D341Med (cell line): Measurements from ENCODE around the gene TLCD5.
A peak's percentile ranks its signal among the peaks of the same experiment; 100 is the strongest.

Source experiments
- DNase-seq: peaks from one replicate; pipeline ENCODE4 v3.0.0; 2012; ENCODE audit warnings: low spot score

The TLCD5 gene

DNA sequence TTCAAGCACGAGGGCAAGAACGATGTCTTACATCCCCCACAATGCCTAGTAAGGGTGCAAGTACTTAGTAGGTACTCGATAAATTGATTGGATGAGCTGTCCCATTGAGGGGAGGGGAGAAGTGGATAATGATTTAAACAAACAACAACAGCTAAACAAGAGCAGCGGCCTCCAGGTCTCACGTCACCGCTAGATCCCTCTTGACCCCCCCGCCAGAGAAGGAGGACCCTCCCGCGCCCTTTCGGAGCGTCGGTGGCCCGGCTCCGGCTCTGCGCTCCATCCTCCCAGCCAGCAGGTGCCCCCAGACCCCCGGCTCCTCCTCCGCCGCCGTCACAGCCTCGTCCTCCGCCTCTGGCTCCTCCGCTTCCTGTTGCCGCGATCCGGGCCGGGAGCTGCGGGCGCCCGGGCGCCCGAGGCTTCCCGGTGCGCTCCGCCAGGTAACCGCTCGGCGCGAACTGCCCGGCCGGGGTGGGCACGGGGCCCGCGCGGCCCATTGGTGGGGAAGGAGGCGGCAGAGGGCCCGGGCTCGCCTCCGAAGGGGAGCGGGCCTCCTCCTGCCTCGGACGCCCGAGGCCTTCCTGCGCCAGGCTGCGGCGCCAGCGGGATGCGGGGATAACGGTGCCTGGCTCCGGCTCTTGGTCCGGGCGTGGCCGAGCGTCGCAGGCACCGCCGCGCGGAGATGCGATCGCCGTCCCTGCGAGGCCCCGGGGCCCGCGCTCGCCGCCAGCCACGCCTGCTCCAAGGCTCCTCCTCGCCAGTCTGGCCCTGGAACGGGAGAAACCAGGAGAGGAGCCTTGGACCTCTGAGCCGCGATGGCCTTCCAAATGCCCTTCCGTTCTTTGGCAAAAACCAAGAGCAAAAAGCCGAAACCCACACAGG lies at the start of gene TLCD5:
Gene TLCD5, plus strand, starts transcription at position 368 of the 879 bp plus-strand sequence. CDS start 2,143 bp downstream, outside the sequence.
- peak; percentile 87 for DNase-seq

DNA sequence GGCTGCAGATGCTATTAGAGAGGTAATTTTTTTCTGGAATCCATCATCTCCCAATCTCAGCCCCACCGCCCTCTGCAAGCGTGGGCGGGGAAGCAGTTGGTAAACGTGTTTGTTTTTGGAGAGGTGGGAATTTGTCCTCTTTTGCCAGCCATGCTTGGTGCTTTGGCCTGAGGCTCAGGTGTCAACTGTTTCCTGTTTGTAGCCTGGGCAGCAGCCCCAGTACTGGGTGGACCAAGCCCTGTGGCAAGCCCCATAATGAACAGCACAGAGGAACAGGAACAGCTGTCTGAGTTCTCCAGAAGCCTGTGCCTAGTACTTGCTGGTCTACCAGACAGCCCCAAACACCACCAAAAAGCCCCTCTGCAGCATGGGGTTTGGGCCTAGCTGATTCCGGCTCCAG lies 45.6 kb upstream of the TLCD5 start:
- DNase-seq = no peak

DNA sequence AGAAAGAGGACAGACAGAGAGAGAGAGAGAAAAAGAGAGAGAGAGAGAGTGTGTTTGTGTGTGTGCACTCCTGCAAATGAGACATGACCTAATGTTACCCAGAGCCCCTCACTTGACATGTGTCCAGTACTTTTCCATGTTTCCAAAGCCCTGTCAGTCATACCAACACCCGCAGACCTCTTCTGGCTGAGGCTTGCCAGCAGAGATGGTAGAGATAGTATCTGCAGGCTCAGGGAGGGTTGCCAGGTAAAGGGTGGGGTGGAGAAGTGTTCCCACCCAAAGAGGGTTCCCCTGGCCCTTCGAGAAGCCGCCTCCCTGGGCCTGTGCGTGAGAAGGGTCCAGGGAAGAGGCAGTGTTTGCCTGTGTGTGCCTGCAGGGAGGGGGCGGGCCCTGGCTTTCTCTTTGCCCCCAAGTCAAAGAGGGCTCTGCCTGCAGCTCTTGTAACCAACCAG lies 44.5 kb upstream of the TLCD5 start:
- DNase-seq = no peak

DNA sequence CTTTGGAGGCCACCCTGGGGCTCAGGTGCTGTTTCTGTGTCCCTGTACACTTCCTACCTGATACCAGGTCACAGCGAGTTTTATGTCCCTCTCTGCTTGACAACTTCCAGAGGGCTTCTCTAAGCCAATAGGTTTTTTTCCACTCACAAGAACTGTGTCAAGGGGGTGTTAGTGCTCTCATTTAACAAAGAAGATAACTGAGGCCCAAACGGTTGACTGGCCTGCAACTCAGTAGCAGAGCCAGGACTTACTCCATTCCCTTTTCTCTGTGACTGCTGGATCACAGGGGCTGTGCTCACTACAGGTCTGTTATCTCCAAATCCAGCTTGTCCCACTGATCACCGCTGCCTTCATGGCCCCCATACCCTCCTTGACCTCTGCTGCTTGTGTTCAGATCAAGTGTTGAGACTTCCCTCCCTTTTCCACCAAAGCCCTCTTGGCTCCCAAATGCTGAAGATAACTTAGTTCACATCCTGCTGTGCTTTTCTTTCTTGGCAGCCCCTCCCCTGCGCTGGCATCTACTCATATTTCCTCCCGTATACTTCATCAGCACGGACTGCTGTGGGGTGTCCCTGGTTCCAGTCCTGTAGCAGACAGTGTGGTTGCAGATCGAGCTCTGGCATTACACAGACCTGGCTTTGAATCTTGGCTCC lies 43.8 kb upstream of the TLCD5 start:
- DNase-seq = no peak

DNA sequence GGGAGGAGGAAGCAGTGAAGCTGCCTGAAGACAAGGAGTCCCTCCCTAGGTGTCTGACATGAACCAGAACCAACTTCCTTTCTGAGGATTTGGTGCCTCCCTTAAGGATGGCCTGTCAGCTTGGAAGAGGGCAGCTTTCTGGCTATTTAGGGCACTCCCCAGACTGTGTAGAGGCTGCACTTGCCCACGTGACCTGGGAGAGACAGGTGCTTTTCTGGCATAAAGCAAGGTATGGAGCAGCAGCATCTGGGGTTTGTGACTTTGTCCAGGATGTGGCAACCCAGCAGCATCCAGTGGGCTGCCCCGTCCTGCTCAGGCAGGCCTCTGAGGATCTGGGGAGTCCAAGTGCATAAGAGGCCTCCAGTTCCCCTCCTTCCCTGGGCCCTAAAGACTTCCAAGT lies 42.0 kb upstream of the TLCD5 start:
- no peak for DNase-seq

DNA sequence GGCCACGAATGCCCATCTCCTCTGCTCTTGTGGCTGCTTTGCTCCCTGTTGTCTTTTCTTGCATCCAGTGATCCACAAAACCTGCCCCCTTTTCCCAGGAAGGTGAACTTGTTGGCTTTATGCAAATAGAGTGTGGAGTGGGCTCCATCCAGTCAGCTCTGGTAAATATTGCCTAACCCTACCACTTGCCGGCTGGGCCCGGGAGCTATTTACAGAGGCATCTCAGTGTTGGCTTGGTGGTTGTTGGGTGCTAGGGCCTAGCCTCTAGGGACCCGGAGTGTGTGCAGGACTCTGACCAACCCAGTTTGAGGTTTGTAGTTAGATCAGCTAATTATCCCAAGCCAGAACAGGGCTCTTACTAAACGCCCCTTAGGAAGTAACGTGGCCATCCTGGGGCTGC lies 40.8 kb upstream of the TLCD5 start:
- DNase-seq = no peak

DNA sequence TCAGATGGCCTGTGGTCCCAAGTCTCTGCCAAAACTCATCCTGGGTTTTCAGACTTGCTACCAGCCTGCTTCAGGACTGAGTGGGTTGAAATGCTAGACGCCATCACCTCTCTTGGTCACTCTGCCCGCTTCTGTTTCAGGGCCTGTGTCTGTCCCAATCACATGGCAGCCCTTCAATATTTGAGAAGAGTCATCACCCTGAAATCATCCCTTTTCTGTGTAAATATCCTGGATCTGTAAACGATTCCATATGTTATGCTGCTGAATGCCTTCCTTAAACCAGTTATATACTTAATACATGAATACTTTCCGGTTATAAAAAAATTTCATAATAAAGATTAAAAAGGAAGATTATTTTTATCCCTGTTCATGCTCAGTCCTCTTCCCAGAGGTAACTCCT lies 39.8 kb upstream of the TLCD5 start:
- DNase-seq = no peak

DNA sequence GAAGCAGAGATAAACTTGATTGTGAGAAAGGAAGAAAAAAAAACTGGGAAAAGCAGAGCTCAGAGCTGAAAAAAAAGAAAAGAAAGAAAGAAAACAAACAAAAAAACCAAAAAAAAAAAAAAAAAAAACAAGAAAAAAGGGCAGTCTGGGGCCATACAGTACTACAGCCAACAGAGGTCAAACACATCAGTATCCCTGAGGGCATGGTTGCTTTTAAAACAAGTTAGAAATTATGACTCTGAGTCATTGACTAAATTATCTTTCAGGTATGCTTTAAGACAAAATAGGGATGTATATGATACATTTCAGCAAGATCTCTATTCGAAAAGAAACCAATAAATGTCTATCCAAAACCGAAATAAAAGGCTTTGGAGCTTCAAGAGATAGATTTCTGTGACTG lies 37.1 kb upstream of the TLCD5 start:
- DNase-seq = no peak

DNA sequence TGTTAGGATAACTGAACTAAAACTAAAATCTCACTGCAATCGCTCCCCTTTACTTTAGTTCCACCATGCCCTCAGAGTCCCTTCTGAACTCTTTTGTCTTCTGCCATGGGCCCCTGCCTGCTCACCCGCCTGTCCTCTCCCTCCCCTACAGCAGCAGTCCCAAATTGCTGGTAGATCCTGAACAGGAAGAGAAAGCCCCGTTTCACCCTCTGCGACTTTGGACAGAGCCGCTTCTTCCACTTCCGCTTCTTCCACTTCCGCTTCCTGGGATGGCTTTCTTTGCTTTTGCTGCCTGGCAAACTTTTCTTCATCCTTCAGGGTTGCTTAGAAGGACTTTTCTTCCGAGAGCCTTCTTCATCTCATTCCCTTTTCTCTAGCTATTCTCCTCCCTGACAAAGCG lies 35.7 kb upstream of the TLCD5 start:
- DNase-seq = no peak

DNA sequence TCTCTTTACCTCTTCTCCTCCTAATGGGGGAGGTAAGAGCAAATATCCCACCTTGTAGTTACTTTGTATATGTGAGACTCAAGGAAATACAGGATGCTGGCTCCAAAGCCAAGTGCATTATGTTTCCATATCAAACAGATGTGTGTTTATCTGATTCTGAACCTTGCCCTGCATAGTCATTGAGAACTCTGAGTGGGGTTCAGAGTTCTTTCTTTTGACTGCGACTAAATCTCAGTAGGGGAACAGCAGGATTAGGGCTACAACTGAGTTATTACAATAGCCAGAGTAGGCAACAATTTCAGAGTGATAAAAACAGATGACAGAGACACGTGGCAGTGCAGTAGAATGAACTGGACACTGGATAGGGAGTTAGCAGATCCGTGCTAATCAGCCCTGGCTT lies 34.1 kb upstream of the TLCD5 start:
- DNase-seq = no peak

DNA sequence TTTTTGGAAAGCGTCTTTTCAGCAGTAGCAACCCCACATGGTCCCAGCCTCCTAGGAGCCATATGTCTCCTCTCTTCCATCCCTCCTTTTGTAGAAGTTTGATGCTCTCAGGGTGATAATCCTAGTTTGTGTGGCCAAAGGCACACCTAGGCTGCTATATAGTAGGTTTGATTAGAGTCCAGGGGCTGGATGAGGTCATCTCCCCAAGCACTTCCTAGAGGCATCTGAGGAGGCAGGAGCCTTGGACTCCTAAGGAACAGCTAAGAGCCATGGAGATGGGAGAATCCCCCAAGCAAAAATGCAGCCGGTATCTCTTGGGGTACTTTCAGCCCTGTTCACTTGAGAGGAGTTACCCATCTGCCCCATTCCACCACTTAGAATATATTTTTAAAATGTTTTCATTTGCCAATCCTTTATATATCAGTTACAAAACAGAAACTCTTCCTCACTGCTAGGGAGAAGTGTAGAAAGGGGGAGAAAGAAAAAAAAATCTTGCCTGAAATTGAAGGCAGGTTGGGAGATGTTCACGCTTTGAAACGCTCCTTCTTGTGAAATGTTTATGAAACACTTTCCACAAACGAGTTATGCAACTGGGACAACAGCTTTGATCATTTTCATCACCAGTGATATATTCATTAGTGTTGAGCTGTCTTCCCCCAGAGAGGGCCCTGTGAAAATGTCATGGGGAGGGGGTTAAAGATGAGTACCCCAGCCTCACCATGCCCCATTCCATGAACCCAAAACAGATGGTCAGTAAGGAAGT lies 31.9 kb upstream of the TLCD5 start:
- no peak for DNase-seq

DNA sequence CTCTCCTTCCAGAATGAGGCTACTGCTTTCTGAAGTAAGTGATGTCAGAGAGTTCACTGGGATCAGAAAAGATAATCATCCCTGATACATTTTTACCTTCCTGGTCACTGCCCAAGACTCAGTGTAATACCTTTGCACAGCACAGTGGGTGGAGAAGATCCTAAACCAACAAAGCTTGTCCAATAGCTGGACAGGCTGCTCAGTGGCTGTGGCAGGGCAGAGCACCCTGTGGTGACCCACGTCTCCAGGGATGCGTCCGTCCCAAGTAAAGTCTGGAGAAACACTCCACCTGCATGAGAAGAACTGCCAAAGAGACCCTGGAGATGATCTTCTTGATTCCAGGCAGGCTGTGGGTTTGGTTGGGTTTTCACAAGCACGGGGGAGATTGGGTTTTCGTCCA lies 31.0 kb upstream of the TLCD5 start:
- no peak for DNase-seq

DNA sequence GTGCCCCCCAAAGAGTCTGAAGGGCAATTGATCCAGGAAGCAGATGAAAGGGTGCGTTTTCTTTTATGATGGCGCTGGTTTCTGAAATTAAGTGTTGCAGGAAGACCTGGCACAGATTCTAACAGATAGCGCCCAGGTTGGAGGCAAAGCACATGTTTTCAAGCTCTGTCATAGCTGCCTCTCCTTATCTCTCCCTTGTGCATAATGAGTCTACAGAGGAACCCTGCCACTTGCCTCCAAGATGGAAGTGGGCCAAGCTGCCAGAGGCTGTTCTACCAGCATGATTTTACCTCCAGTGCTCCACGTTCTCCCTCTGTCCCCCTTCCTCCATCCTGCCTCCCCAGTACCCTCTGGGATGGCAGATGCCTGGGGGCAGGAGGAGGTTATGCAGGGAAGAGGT lies 30.0 kb upstream of the TLCD5 start:
- no peak for DNase-seq

DNA sequence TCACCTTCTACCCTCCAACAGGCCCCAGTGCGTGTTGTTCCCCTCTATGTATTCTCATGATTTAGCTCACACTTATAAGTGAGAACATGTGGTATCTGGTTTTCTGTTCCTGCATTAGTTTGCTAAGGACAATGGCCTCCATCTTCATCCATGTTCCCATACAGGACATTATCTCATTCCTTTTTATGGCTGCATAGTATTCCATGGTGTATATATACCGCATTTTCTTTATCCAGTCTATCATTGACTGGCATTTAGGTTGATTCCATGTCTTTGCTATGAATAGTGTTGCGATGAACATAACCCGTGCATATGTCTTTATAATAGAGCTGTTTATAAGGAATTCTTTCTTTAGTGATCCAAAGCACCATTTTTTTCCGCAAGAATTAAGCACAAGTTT lies 28.5 kb upstream of the TLCD5 start:
- no peak for DNase-seq

DNA sequence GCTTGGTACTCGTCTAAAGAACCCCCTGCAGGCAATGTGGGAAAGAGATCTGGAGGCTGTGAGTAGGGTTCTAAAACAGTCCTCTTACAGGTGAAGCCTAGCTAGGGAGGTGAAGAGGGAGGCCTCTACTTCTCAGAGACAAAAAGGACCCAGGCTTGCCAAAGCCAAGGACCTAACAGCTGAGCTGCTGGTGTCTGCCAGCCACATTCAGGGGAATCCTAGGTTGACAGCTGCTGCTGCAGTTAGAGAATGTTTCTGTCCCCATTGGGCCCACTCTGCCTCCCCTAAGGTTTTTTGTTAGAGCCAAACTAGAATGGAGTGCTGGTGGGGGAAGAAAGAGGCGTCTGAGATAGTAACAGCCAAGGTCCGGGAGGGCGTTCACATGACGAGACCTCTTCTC lies 26.6 kb upstream of the TLCD5 start:
- DNase-seq = no peak

DNA sequence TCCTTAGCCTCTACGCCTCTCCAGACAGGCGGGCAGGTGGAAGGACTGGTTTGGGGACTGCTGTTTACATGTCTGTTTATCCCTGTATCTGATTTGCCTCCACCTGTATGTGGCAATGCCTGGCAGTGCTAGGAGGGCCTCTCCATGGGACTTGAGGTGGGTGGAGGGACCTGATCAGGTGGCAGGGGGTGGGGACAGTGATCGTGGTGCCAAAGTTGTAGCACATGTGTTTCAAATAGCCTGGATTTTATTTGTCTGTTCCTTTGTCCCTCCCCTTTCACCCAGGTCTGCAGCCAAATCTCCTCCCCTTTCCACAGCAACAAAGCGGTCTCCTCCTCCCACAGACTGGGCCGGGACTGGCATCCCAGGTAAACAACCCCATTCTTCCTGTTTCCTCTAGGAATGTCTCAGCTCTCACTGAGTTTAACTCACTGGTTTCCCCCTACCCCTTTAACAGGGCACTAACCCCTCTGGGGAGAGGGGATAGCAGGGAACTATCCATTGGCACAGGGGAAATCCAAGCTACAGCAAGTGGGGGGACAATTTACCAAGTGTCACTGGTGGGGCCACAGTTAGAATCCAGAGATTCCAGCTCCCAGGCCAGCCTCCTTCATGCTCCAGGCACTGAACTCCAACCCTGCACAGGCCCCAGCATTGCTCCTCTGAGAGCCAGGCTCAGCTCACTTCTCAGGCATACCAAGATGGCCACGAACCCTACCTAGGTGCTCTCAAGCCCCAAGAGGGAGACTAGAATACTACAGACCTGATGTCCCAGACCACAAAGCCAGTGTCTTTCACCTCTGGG lies 22.9 kb upstream of the TLCD5 start:
- no peak for DNase-seq

DNA sequence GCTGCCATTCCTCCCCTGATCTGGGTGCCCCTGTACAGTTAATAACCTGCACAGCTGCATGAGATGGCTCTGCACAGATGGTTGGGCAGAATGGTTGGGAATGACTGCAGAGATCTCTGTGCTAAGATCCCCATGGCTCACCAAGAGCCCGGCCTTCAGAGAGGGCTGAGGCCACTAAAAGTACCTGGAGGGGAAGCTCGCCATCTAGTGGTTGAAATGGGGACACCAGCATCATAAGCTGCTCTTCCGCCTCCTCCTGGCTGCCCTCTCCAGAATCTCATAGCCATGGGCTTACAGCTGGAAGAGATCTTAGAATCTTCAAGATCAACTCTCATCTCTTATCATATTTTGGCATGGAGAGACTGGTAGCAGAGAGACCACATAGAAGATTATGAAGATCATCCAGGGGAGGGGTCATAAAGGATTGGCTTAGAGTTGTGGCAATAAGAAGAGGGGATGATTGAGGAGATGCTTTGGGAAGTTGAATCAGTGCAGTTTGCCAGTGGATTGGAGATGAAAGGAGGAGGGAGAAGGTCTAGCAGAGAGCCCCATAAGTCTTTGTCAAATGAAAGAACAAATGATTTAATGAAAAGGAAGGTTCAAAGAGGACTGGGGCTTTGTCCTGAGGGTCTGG lies 22.0 kb upstream of the TLCD5 start:
- peak; percentile 85 for DNase-seq

DNA sequence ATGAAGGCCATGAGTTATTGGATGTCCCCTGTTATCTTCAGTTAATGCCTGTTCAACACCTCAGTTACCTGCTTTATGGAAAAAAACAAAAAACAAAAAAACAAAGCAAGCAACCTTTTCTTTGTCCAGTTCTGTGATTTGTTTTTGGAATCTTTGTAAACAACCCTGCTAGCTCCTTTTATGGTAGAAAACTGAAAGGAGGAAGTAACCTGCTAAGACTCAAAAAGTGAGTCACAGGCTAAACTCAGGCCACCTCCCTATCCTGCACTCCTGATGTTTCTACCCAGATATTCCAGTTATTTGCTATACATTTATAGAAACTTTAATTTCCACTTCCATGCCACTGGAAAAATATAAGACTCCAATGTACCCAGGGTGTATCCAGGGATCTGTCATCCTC lies 20.6 kb upstream of the TLCD5 start:
- DNase-seq = no peak

DNA sequence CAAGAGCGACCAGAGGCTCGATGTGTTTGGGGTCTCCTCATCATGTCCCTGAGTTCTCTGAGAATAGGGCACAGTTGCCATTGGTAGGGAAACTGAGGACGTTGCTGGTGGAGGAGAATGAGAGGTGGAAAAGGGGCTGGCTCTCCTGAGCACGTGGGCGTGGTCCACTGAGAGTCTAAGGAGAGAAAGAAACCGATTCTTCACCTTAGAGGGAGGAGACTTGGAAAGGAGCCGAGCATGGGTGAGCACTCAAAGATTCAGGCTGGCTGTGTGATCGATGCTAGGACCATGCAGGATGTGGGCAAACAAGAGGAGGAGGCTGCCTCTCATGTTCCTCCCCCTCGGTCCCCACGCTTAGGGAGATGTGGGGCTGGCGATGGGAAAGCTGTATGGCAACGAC lies 19.8 kb upstream of the TLCD5 start:
- DNase-seq = no peak

DNA sequence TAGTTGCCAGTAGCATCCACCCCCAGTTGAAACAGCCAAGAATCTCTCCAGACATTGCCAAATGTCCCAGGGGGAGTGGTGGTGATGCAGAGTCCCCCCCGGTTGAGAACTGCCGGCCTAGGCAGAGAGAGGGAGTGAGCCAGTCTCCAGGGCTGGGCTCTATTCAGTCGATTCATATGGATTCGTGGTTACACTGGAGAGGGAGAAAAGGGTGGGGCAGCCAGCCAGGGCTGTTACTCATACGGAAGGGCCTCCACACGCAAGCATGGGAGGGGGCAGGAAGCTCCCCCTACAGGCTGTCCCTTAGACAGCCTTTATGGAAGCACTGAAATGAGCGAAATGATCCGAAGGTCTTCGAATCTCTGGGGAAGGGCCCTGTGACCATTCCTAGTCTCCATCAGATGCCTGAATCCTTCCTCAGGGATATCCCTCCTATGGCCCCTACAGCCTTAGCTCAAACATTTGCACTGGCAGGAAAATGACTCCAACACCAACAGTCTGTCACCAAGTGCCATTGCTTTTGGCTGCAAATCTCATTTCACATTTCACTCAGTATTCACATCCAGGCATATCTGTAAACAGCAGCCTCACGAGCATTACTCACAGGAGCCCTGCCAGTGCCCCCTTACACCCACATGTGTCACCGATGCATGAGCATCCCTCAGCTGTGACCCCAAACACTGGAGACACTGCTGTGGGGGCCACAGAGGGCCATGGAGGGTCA lies 18.4 kb upstream of the TLCD5 start:
- DNase-seq = no peak

DNA sequence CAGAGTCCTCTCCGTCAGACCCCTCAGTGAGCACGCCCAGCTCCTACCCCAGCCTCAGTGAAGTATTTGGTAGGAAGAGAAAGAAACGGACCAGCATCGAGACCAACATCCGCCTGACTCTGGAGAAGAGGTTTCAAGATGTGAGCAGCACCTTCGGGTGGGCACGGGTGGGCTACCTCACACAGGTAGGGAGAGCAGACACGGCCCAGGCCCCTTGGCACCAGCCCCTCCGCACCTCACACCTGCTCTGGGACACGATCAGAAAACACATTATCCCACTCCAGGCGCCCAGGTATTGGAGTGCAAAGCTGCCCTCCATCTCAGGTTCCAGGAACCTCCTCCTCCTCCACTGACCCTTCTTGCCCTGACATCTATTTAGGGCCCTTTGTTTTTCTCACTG lies 17.6 kb upstream of the TLCD5 start:
- no peak for DNase-seq
